Measurements from ENCODE around the gene CDK9.

CDK9 gene

GRCh38 chr9:127761491-127761956 is 24.3 kb upstream of the CDK9 start:
- DNase-seq (ENCODE audit: low read depth), result no peak
- H3K4me3 ChIP-seq (replicated peaks; ENCODE audit: low read depth, low read length), result no peak overlapping the region
- TF ChIP-seq CTCF (IDR thresholded peaks at IDR 0.05; ENCODE audit: low read length, missing control alignments), result no peak

- TF ChIP-seq CTCF (IDR thresholded peaks at IDR 0.05; ENCODE audit: low read length, missing control alignments), result no peak
- DNase-seq (ENCODE audit: low read depth), result no peak
- H3K4me3 ChIP-seq (replicated peaks; ENCODE audit: low read depth, low read length), result no peak overlapping the region
Observed at GRCh38 chr9:127762111-127762676, 23.6 kb upstream of the CDK9 start.

DNA sequence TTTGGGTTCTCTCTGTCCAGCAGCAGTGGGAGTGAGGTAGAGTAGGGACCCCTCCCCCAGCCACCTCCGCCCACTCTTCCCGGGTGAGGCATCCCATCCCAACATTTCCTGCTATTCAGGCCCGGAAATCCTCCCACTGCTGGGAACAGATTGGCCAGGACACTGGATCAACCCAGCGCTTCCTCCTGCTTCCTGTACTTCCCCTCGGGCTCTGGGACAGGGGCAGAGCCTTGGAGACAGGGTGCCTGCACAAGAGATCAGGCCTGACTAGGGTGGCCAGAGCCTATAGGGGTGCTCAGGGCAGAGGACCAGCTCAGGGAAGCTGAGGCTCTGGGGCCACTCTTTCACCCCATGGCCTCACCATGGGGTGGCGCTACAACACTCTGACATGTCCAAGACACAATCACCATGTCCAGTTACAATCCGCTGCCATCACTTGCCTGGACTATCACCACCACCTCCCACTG is 21.9 kb upstream of the CDK9 start:
- peak; percentile 46 for TF ChIP-seq CTCF (IDR thresholded peaks at IDR 0.05; ENCODE audit: low read length, missing control alignments)
- DNase-seq (ENCODE audit: low read depth), result peak; percentile 83
- H3K4me3 ChIP-seq (replicated peaks; ENCODE audit: low read depth, low read length), result no peak overlapping the region

DNA sequence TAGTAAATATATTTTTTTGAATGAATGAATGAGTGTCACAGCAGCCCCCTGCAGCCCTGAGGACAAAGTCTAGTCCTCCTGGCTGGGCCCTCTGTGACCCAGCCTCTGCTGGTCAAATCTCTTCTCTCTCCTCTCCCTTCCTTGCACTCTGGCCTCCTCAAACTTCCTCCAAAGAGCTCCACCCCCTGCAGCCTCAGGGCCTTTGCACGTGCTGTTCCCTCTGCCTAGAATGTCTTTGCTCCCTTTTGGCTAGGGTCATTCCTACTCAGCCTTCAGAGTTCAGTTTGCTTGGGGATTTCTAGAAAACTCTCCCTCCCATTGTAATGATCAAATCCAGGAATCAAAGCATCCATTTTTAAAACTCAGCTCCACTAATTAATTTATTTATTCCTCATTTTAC is 20.4 kb upstream of the CDK9 start:
- no peak for DNase-seq (ENCODE audit: low read depth)
- TF ChIP-seq CTCF (IDR thresholded peaks at IDR 0.05; ENCODE audit: low read length, missing control alignments), result no peak
- H3K4me3 ChIP-seq (replicated peaks; ENCODE audit: low read depth, low read length), result no peak overlapping the region

GRCh38 chr9:127767410-127767809 is 18.4 kb upstream of the CDK9 start:
- no peak for DNase-seq (ENCODE audit: low read depth)
- TF ChIP-seq CTCF (IDR thresholded peaks at IDR 0.05; ENCODE audit: low read length, missing control alignments), result no peak
- H3K4me3 ChIP-seq (replicated peaks; ENCODE audit: low read depth, low read length), result no peak overlapping the region

DNA sequence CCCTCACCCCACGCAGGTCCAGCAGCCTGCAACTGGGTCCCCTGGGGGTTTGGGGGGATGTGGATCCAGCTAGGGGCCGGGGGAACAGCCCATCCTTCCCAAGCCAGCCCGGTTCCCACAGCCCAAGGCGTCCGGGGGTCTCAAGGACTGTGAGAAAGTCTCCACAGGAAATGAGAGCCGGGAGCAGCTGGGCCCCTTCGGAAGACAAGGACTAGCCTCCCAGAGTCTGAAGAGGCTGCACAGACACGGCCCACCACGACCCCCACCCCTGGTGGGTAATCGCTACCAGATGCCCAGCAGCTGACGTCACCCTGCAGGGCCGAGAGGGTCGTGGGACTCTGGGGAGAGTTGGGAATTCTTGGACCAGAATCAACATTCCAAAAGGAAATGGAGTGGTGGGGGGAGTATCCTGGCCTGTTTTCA is 17.9 kb upstream of the CDK9 start:
- no peak for TF ChIP-seq CTCF (IDR thresholded peaks at IDR 0.05; ENCODE audit: low read length, missing control alignments)
- no peak overlapping the region for H3K4me3 ChIP-seq (replicated peaks; ENCODE audit: low read depth, low read length)

GRCh38 chr9:127768698-127769097 is 17.1 kb upstream of the CDK9 start:
- no peak overlapping the region for H3K4me3 ChIP-seq (replicated peaks; ENCODE audit: low read depth, low read length)
- DNase-seq (ENCODE audit: low read depth), result no peak
- TF ChIP-seq CTCF (IDR thresholded peaks at IDR 0.05; ENCODE audit: low read length, missing control alignments), result no peak

More for the DNA sequence above, 17.9 kb upstream of the CDK9 start:
- DNase-seq (ENCODE audit: low read depth), result peak; percentile 41

Measured in fibroblast of pulmonary artery (primary cell).